GM12878 (cell line): ENCODE data around the gene MGAT5. TPM values are rescaled to one million over a fixed set of nuclear protein-coding genes. Genes with fewer than 3 reads are reported as not detected.

ENCODE experiments used
- ATAC-seq: fragments of 200-7000 bp; cut with Tn5 transposase; 3 replicates; pipeline ENCODE4 v1.9.1; 2020; ENCODE audit warnings: mild to moderate bottlenecking, moderate library complexity
- BruUV-seq: library from RNA; stranded (reverse); fragments of 400-500 nt; replicated peaks from 2 replicates; lab custom pipeline; 2021; lab: Mats Ljungman, UMichigan
- CTCF ChIA-PET: fragments of 300-600 bp; sonication (Branson Sonifier 250); formaldehyde crosslinking; extraction: SDS; loops from one replicate; lab custom pipeline; 2021; ENCODE audit warnings: inconsistent platforms; lab: Yijun Ruan, JAX
- POLR2A ChIA-PET: fragments of 350-600 bp; formaldehyde crosslinking; extraction: SDS; loops from one replicate; lab custom pipeline; 2021; ENCODE audit warnings: inconsistent platforms; lab: Charles Lee
- RAD21 ChIA-PET: fragments of 300-600 bp; sonication (Branson Sonifier 250); formaldehyde crosslinking; loops from one replicate; lab custom pipeline; 2023; ENCODE audit warnings: antibody characterized with exemption; ENCODE audit not compliant: unreplicated experiment; lab: Charles Lee
- SMC1A ChIA-PET: fragments of 300-600 bp; sonication (Branson Sonifier 250); formaldehyde crosslinking; loops from one replicate; lab custom pipeline; 2023; ENCODE audit not compliant: unreplicated experiment, uncharacterized antibody; lab: Charles Lee
- DNase-seq: peaks from one replicate; pipeline ENCODE4 v3.0.0-alpha.2; 2011; ENCODE audit warnings: low read depth, low spot score
- FAIRE-seq: peaks from 3 replicates; lab custom pipeline; 2011; peaks lifted over from hg19 to GRCh38; lab: Jason Lieb, UNC
- H2AFZ ChIP-seq: 2 replicates; pipeline ENCODE4 v1.6.0; 2011; ENCODE audit warnings: low read depth, low read length, control low read depth; ENCODE audit not compliant: control insufficient read depth
- H3K27ac ChIP-seq: 2 replicates; pipeline ENCODE4 v1.5.1; 2011; ENCODE audit warnings: control low read depth; ENCODE audit not compliant: control insufficient read depth, insufficient read depth
- H3K27me3 ChIP-seq, 2 experiments: replicated peaks in 1 of 2; 2 replicates each; pipeline versions ENCODE4 v1.6.0 to v1.6.1; 2011; ENCODE audit warnings: low read length in 1 of 2; ENCODE audit not compliant: control insufficient read depth in 2 of 2, insufficient read depth in 2 of 2
- H3K36me3 ChIP-seq, 2 experiments: 2 replicates each; pipeline ENCODE4 v1.5.1; 2011; ENCODE audit warnings: low read length in 1 of 2; ENCODE audit not compliant: control insufficient read depth in 2 of 2, insufficient read depth in 2 of 2
- H3K4me1 ChIP-seq: 2 replicates; pipeline ENCODE4 v1.6.1; 2011; ENCODE audit warnings: mild to moderate bottlenecking, low read length, moderate library complexity, mixed read lengths; ENCODE audit not compliant: control insufficient read depth, insufficient read depth
- H3K4me2 ChIP-seq: 2 replicates; pipeline ENCODE4 v1.6.0; 2011; ENCODE audit warnings: control low read depth; ENCODE audit not compliant: control insufficient read depth, insufficient read depth
- H3K4me3 ChIP-seq: fragments of 200-600 bp; sonication (generic); 2 replicates; pipeline ENCODE4 v1.5.1; 2016
- H3K79me2 ChIP-seq: 2 replicates; pipeline ENCODE4 v1.6.0; 2011; ENCODE audit warnings: low read length; ENCODE audit not compliant: control insufficient read depth, insufficient read depth
- H3K9ac ChIP-seq: 2 replicates; pipeline ENCODE4 v1.8.0; 2011; ENCODE audit warnings: low read length, control low read depth, mixed read lengths; ENCODE audit not compliant: control insufficient read depth, insufficient read depth
- H3K9me3 ChIP-seq: replicated peaks from 3 replicates; pipeline ENCODE4 v1.5.1; 2011; ENCODE audit warnings: mild to moderate bottlenecking, low read length; ENCODE audit not compliant: control insufficient read depth, insufficient read depth
- H4K20me1 ChIP-seq: 2 replicates; pipeline ENCODE4 v1.6.0; 2011; ENCODE audit not compliant: control insufficient read depth, insufficient read depth
- IKZF1 ChIP-seq: fragments of 450-650 bp; conservative IDR thresholded peaks from 2 replicates; pipeline ENCODE4 v1.6.1; 2017; ENCODE audit warnings: antibody characterized with exemption, mild to moderate bottlenecking
- IKZF2 ChIP-seq, 2 experiments: fragments of 450-650 bp; IDR thresholded peaks; 2 replicates each; pipeline ENCODE4 v1.6.1; 2017; ENCODE audit warnings: mild to moderate bottlenecking in 2 of 2, moderate library complexity in 2 of 2
- MEF2B ChIP-seq: fragments of 450-650 bp; IDR thresholded peaks from 2 replicates; pipeline ENCODE4 v1.6.1; 2018; ENCODE audit warnings: mild to moderate bottlenecking, moderate library complexity; ENCODE audit not compliant: partially characterized antibody, poor library complexity, severe bottlenecking
- MTA2 ChIP-seq: fragments of 450-650 bp; IDR thresholded peaks from 2 replicates; pipeline ENCODE4 v1.6.1; 2016; ENCODE audit warnings: low read depth, mild to moderate bottlenecking, moderate library complexity
- RELA ChIP-seq: fragments of 450-650 bp; IDR thresholded peaks from 2 replicates; pipeline ENCODE4 v1.8.0; 2014; ENCODE audit warnings: borderline replicate concordance; ENCODE audit not compliant: partially characterized antibody
- WGBS: methylation state at CpG from one replicate; pipeline ENCODE4 v1.1.6; 2016; ENCODE audit warnings: low lambda C conversion rate; ENCODE audit not compliant: insufficient replicate concordance, insufficient coverage; ENCODE audit errors: missing lambda C conversion rate; 5-methylcytosine and 5-hydroxymethylcytosine counted together
- in situ Hi-C: fragments of 300-500 bp; cut with MboI; formaldehyde crosslinking; loops from 9 replicates; pipeline ENCODE4 v1.14.3; 2018; ENCODE audit warnings: mixed read lengths
- intact Hi-C: fragments of 100-400 bp; cut with micrococcal nuclease; formaldehyde crosslinking; loops from one replicate; pipeline ENCODE4 v1.14.2; 2022; ENCODE audit not compliant: unreplicated experiment
- polyA plus RNA-seq, 11 experiments: library from polyadenylated mRNA; depleted of rRNA in 4 of 11; unstranded in 6 of 11; stranded (reverse) in 5 of 11; fragments of >200 nt; fragmentation: Nextera tagmentation in 4 of 11; fragmentation: Illumina TruSeq in 1 of 11; extraction: Ambion mirVana in 4 of 11; extraction: Trizol in 1 of 11; gene quantifications; 1 replicate in 1 of 11; 2 replicates in 10 of 11; pipeline versions ENCODE4 v1.2.1 to v1.2.3, GENCODE V29; 2011 to 2016; ENCODE audit warnings: inconsistent platforms in 2 of 11, missing spikeins in 2 of 11, low read depth in 1 of 11
- total RNA-seq, 4 experiments: library from RNA; depleted of rRNA in 3 of 4; stranded (reverse); fragments of >200 nt in 3 of 4; fragmentation: Illumina TruSeq in 1 of 4; extraction: Trizol in 1 of 4; gene quantifications; 2 replicates each; pipeline versions ENCODE4 v1.2.1 to v1.2.3, GENCODE V29; 2013 to 2021
- TF ChIP-seq, protein P1 (sequence below): IDR thresholded peaks from 2 replicates; pipeline ENCODE4 v1.6.1; 2011; ENCODE audit warnings: low read depth, low read length, improper control_type of control experiment, borderline replicate concordance

The MGAT5 gene
- total and polyA plus RNA-seq, 10 of the 15 experiments (the other 5 are each of a cell fraction or from before 2014, with no cell fraction given): 4.9 to 104 (median 36.2) TPM

DNA sequence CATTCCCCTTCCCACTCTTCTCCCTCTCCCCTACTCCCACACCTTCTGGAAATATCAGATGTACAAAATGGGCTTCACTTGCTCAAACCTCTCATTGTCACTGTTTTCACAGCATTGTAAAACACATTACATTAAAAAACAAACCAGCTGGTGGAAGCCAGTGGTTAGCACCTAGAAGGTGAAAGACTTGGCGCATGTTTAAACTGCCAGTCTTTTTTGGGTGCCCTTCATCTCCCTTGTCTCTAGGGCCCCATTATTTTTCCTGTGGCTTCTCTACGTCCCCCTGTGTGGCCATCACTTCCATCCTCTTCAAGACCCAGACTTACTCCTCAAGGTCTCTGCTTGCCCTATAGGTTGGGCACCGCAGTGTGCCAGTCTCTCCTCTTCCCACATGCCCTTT lies 34.9 kb downstream of the MGAT5 start:
- intact Hi-C loops (no loop called here), in situ Hi-C loops (no loop called here)
- BruUV-seq: no TSS peak
- TF ChIP-seq, protein P1, sequence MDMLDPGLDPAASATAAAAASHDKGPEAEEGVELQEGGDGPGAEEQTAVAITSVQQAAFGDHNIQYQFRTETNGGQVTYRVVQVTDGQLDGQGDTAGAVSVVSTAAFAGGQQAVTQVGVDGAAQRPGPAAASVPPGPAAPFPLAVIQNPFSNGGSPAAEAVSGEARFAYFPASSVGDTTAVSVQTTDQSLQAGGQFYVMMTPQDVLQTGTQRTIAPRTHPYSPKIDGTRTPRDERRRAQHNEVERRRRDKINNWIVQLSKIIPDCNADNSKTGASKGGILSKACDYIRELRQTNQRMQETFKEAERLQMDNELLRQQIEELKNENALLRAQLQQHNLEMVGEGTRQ: no peak
- TF ChIP-seq IKZF1: peak; percentile 23; the same call in 1 of the 2 replicates
- no peak for TF ChIP-seq RELA
- TF ChIP-seq MEF2B: peak; percentile 54
- TF ChIP-seq MTA2: peak; percentile 24; the same call in 1 of the 2 replicates
- 0 out of 4 replicates have a peak, but pooled peaks of 1 of the 2 experiments have one; percentile 29 for TF ChIP-seq IKZF2 (IDR thresholded peaks at IDR 0.05)
- POLR2A ChIA-PET: interaction anchor here (0.7 to 1.2 kb wide), 3 partner anchors 13 to 53 kb away, joined by 3 to 8 read pairs (median 3); no protein-coding TSS in a partner anchor
- RAD21 ChIA-PET: interaction anchor here (1.2 to 3.1 kb wide), 5 partner anchors 13 to 170 kb away, joined by 3 to 12 read pairs (median 10); no protein-coding TSS in a partner anchor
- 0 out of 2 replicates have a peak overlapping the region, but pooled peaks have one; percentile 48 for H3K4me2 ChIP-seq
- H3K36me3 ChIP-seq: peaks cover 4 to 5% of the 10 kb centered on the region in 2 experiments; a peak in 3 of 4 replicates
- H3K27me3 ChIP-seq: no peaks in the 10 kb centered on the region
- SMC1A ChIA-PET: interaction anchor here (1.0 to 4.3 kb wide), 7 partner anchors 8 to 160 kb away, joined by 3 to 24 read pairs (median 4); no protein-coding TSS in a partner anchor
- peak overlapping the region; percentile 22; the same call in 1 of the 2 replicates for H3K9ac ChIP-seq
- FAIRE-seq (no peak), DNase-seq (no peak), ATAC-seq (no peak)
- peaks cover 88% of the 10 kb centered on the region for H3K79me2 ChIP-seq
- H3K4me1 ChIP-seq: peaks cover 90% of the 10 kb centered on the region
- CTCF ChIA-PET: interaction anchor here (1.4 to 2.0 kb wide), 5 partner anchors 9 to 170 kb away, joined by 5 to 8 read pairs (median 7); no protein-coding TSS in a partner anchor
- H3K4me3 ChIP-seq: no peak overlapping the region
- WGBS: 85% methylated on average over 3 of the region's 3 CpGs
- no peaks in the 10 kb centered on the region for H4K20me1 ChIP-seq
- peak overlapping the region; percentile 82 for H3K27ac ChIP-seq
- no peaks in the 10 kb centered on the region for H3K9me3 ChIP-seq
- no peak overlapping the region for H2AFZ ChIP-seq
